Measurements from ENCODE around the gene FRMPD1.

Gene FRMPD1

DNA sequence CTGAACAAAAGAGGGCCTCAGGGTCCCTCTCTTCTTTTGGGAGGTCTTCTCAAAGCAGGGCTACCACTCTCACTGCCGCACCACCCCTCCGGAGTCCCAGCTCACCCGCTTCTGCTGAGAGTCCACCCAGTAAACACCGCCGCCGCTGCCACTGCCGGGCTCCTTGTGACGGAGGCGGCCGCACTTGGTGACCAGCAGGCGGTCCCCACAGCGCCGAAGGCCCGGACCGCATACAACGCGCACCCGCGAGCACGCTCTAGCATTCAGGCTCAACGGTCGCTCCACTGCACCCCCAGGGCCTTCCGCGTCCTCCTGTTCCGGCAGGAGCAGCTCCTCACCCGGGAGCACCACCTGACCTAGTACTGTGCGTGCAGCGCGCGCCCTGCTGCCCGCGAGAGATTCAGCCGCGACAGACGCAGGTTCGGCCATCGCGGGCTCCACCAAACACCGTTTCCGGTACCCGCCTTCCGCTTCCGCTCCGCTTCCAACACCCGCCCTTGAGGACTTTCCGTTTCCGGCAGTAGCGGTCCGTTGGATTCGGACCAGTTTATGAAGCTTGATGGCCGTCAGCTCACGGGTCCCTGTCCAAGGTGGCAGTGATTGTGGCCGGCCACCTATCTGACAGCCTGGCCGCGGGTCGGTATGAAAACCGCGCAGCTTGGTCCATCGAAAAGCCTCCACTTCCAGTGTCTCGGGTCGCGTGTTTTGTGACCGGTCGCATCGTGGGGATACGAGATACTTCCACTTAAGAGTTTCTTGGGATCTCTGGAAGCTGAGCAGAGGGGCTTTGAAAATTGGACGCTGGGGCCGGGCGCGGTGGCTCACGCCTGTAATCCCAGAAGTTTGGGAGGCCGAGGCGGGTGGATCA is 134.1 kb downstream of the FRMPD1 start, which contains the start of gene EXOSC3:
Gene EXOSC3, minus strand, starts transcription at position 449 of the 868 bp plus-strand sequence. Its CDS starts 20 bp downstream, at position 429.
- peak; percentile 71 for DNase-seq (ENCODE audit: low read depth)

DNA sequence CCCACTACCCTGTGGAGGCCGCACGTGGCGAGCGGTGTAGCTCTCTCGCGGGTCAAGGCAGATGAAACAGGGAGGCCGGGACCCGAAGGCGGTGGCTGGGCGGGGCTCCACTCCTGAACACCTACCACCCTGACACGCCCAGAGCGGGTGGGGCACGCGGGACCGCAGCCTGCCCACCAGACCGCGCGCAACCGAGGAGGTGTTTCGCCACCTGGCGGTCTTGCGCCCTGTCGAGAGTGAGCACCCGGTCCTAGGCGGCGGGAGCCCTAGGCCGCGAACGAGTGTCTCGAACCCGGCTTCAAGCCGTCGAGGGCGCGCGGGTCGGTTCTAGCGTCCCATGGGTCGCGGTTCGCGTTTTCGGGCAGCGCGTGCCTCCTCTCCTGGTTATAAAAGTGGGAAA is 136.3 kb downstream of the FRMPD1 start:
- no peak for DNase-seq (ENCODE audit: low read depth)

DNA sequence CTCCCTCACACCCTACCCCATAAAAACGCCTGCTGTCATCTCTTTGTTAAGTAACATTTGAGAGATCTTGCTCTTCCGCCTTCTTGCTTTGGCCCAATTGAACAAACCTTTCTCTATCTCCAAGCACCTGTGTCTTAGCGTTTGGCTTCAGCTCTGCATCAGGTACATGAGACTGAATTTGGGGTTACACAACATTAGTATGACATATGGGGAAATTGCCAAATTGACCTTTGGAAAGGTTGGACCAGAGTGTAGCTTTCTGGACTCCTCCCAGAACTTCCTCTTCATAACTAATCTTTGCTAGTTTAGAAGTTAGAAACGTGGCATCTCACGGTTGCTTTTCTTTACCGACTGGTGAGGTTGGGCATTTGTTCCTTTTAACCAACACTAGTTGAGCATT is 137.6 kb downstream of the FRMPD1 start:
- DNase-seq (ENCODE audit: low read depth) = no peak

DNA sequence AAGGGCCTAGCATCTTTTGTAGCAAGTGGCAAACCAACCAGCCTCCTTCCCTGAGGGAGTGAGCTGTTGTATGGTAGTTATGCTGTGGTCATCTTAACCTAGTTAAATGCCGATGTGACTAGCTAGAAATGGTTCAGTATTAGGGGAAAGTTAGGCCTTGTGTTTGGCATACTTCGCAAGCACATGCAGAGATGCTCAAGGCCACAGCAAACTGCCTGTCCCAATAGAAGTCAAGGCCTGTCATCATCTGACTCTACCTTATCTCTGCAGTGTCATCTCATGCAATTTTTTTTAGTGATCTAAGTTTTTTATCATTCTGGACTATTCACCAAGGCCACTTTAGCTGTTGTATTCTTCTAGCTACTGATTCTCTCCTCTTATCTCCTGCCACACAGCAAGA is 139.3 kb downstream of the FRMPD1 start:
- no peak for DNase-seq (ENCODE audit: low read depth)

DNA sequence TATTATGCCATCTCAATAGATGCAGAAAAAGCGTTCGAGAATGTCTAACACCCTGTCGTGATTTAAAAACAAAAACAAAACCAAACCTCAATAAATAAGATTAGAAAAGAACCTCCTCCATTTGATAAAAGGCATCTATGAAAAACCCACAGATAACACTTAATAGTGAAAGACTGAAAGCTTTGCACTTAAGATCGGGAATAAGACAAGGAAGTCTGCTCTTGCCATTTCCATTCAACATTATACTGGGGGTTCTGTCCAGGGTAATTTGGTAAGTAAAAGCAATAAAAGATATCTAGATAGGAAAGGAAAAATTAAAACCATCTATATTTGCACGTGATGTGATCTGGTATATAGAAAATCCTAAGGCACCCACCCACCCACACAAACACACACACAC is 141.4 kb downstream of the FRMPD1 start:
- DNase-seq (ENCODE audit: low read depth) = no peak

DNA sequence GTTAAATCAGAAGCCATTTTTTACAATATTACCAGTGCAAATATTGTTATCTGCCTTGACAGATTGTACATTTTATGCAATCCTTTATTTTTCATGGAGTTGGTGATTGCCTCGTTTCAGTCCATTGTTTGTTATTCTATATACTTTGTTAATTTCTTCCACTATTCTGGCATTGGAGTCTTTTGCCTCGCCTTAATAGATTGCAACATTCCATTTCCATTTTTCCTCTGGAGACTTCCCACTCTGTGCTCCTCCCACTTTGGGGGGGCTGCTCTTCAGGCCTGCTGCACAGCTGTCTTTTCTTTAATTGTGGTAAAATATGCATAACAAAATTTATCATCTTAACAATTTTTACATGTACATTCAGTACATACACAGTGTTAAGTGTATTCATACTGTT is 145.5 kb downstream of the FRMPD1 start:
- DNase-seq (ENCODE audit: low read depth) = no peak
